ENCODE measurements around the gene SNX8.

- no peak for TF ChIP-seq EP300 (IDR thresholded peaks at IDR 0.05)
- no peak for TF ChIP-seq CTCF (IDR thresholded peaks at IDR 0.05)
- TF ChIP-seq POLR2AphosphoS5 (IDR thresholded peaks at IDR 0.05), result no peak
- no peak for TF ChIP-seq POLR2A (IDR thresholded peaks at IDR 0.05)
Observed at GRCh38 chr7:2215851-2216250, 98.4 kb downstream of the SNX8 start.

Measured in stomach (tissue), 4 donors.